Measurements from ENCODE around the gene MEIS2.

Gene MEIS2

DNA sequence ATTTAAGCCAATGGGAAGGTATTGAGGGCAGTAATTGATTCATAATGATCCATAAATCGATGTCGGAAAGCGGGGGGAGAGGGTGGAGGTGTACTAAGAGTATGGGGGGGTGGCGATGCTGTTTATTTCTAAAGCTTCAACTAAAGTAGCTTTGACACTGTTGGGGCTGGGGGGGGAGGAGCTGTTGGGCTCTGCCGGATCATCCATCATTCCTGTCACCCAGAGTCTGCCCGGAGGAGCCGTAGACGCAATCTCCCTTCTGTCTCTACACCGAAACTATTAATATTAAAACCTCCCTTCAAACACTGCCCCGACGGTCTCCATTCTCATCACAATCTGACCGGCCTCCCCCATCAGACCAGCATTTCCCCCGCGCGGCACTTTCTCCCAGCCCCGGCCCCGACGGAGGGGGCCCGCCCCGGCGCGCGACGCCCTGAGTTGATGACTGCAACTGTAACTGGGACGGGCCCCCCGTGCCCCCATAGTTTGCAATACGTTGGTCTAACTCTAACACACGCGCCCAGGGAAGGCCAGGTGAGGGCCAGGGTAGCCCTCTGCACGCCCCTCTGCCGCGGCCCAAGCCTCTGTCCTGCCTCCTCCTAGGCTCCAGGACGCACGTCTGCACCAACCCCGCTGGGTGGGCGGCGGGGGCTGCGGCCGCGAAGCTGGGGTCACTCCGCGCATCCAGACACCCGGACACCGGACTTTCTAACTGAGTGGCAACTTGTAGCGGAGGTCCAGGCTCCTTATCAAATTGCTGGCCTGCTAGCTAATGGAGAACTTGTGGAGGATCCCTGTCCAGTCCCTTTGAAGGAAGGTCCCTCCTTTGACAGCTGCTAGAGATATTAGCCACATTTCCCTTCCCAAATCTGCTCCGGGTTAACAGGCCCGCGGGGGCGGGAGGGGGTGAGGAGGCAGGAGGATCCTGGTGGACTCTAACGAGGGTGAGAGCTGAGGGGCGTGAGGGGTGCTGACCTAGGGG lies 212.0 kb downstream of the MEIS2 start:
- no peak for DNase-seq

DNA sequence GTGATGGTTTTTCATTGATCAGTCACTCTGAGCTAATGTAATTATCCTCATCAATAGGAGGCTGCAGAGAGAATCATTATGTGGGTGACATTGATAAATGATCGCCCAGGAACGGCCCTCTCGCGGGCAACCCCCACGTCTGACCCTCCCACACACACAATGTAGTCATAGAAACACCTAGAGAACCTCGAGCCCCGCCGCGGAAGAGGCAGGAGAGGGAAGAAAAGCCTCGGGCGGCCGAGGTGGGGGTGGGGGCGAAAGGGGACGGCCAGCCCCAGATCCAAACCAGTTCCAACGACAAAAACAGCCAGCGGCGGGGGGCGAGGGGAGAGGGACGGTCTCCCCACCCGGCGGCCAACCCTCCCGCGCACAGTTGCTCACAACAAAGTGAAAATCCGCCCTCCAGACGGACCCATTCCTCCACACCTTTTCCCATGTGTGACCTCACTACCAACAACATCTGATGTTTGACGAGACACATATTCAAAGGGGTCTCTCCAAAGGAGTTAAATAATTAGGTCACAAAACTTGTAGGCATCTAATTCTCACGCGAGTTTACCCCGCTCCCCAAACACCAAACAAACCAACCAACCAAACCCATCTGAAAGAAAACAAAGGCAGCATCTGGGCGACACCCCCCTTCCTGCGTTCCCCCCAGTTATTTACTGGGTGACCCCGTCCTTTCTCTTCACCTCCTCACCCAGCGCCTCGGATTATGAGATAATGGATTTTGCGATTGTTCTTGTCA lies 213.0 kb downstream of the MEIS2 start:
- no peak for DNase-seq

DNA sequence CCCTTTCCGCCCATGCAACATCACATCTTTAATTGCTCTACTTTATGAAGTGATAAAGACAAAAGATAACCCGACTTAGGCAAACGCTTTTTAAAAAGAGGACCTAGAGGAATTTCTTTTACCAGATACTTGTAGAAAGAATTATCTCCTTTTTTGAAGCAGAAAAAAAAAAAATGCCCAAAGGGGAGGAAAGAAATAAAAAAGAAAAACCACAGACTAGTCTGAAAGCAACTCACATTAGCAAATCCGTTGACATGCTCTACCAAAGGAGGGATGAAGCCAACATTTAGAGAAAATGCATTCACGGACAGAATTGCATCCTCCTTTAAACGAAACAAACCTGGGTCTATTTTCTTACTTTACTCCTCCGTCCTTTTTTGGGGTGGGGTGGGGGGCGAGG lies 213.6 kb downstream of the MEIS2 start:
- DNase-seq = no peak

DNA sequence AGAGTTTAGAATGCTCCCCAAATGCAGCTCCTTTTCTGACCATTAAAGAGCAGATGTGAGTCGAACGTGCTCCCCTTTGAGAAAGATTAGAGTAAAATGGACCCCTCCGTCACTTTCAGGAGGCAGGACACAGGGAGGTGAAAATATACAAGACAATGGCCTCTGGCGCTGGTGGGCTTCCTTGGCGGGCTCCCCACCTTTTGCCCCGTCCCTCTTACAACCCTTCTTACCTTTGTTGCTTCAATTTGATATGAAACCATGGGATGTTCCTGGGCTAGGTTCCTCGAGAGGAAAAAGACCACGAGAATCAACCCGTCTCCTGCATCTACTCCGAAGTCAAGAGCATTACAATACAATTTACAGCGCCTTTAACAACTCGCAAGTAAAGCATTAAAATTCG lies 214.2 kb downstream of the MEIS2 start:
- no peak for DNase-seq

DNA sequence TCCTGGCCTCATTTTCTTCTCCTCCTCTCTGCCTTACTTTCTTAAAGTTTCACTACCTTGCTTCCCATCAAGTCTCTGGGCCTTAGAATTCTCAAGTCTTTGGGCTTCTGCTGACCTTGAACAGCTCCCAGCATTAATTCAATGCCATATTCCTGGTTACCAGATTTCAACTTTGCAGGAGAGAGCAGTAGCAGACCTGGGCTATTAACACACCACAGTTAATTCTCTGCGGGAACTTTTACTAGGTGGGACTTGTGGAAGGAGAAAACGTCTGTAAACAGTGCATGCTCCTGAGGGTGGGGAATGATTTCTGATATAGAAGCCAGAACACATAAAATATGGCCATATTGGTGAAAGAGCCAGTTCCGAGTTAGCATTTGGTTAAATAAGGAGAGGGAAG lies 214.6 kb downstream of the MEIS2 start:
- DNase-seq = no peak

DNA sequence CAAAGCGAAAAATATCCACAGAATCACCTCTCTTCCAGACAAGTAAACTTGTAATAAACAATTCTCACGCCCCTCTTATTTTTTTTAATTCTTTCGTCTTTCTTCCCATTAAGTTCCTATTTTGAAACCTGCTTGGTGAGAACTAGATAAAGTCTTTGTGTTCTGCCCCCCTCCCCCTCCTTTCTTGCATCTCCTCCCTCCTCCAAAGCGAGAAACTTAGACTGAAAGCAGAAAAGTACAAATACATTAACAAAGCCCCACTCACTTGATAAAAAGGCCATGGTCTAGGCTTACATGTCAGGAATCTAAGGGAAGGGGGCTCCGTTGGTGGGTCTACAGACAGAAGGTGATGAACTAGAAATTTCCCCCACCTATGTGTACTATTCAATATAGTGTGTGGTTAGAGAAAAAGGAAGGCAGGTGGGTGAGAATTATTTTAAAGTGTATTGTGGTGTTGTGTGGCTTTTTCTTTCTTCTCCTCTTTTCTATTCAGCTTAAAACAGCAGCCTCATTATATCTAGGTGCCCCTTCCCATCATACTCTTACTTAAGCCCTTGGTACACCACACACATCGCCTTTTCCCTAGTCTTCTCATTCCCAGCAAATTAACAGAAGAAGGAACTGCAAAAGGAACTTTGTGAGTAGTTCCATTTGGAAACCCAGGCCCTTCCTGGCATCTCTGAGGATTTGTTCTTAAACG lies 215.3 kb downstream of the MEIS2 start:
- no peak for DNase-seq

DNA sequence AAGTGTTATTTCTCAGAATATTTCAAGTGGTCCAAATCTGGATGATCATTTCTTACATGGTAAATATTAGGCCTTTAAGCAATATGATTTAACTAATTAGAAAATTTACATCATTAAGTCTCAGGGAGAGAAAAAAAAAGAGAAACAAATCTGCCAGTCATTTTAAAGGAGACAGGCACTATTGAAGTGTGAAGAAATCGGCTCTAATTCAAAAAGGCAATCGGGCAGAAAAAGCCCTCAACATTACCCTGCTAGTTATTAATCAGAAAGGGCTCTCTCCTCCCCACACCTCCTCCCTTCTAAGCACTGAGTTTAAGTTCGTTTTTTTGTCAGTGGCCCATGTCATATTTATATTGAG lies 215.9 kb downstream of the MEIS2 start:
- DNase-seq = no peak

DNA sequence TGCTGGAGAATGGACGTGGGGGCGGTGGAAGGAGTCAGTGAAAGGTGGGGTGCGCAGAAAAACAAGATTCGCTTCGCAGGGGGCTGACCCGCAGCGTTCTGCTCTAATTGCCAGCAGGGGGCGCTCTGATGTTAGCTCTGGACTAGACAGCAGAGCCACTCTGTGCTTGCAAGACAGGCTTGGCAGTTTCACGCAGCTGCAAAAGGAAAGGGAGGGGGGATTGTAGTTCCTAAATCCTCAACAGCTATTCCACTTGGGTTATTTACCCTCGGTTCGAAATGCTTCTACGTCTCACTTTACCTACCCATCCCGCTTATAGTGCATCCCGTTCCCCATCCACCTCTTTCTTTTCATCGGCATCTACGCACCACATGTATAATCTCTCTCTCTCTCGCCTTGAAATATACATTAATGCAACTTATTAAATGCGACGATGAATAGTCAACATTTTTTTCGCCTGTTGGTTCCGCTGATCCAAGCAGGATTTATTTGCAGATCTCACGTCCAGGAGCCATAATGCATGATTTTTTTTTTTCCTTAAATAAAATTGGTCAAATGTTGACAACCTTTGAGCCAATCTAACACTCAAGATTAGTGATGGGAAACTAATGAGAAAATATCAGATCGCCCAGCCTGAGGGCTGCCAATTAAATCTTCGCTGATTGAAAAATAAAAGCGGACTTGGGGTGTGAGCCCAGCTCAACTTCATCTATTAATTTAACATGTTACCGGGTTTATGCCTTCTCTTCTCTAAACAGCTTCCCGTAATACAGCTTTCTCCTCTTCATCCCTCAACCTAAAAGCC lies 216.4 kb downstream of the MEIS2 start:
- peak; percentile 73 for DNase-seq

DNA sequence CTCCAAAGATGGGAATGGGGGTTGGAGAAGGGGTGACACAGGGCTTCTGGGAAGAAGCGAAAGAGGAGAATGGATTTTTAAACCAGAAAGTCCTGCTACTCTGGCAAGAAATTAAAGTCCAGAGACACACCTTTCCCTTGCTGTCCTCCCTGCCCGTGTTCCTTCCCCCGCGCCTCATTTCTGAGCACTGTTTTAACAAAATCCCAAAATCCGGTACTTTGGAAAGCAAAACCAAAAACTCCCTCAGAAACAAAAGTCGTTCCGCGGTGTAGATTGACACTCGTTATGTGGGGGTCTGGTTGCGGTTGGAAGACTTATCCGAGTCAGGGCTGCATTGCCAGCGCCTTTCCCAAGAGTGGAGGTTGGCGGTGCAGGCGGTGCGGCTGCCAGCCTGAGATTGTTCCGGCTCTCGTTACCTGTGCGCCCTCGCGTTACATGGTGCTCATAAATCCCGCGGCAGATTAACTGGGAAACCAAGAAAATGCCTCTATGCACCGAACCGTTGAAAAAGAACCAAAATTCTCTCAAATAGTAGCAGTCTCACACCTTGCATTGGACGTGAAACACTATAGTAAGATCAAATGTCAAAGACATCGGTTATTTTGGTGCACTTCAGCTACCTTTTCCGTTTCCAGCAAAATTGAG lies 217.7 kb downstream of the MEIS2 start:
- DNase-seq = no peak

DNA sequence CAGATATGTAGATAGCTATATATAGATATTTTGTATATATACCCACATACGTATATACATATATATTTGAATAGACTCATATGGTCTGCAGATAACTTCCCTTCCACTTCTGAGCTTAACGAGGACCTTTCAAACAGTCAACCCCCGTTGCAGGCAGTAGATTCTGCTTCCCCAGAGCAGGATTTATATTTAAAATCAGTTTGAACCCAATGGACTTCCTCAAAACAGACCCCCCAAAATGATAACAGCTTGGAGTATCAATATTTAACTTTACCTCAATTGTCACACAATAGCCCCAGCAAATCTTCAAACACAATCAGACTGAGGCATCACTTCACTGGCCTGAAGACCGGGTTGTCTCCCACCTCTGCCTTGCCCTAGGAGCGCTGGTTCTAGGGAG lies 218.3 kb downstream of the MEIS2 start:
- no peak for DNase-seq

DNA sequence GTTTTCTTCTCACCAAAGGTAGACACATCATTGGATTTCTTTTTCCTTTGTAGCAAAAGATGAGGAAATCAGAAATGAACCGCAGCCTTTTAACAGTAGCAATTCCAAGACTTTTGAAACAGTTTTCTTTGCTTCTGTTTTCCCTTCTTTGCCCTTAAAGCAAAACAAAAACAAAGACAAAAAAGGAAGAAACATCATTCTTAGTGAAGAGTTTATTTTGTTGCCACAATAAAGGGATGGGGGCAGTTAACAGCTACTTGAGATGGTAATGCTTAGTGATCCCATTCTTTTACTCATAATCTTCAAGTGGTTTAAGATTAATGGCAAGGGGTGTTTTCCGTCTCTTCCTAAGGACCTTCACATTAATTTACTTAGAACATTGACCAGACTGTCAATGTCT lies 218.8 kb downstream of the MEIS2 start:
- DNase-seq = no peak

DNA sequence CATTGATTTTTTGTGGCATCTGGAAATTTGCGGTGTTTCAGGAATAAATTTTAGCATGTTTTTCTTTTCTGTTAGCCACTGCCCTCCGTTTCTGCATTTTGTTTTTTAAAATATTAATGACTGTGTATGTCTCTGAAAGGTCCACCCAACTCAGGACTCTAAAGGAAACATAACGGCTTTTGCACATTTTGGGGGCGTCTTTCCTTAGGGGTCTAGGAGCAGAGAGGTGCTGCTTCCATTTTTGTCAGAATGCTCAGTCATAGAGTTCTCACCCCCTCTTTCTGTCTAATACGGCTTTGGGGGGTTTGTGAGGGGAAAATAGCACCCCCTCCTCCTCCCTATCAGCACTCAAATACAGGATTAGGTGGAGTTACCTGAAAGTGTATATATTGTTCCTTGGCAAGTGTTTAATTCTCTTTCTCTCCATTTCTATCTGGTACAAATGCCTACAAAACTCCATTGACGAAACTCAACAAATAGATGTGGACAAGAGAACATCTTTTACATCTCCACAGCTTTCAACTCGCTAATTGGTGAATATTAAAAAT lies 219.4 kb downstream of the MEIS2 start:
- no peak for DNase-seq

DNA sequence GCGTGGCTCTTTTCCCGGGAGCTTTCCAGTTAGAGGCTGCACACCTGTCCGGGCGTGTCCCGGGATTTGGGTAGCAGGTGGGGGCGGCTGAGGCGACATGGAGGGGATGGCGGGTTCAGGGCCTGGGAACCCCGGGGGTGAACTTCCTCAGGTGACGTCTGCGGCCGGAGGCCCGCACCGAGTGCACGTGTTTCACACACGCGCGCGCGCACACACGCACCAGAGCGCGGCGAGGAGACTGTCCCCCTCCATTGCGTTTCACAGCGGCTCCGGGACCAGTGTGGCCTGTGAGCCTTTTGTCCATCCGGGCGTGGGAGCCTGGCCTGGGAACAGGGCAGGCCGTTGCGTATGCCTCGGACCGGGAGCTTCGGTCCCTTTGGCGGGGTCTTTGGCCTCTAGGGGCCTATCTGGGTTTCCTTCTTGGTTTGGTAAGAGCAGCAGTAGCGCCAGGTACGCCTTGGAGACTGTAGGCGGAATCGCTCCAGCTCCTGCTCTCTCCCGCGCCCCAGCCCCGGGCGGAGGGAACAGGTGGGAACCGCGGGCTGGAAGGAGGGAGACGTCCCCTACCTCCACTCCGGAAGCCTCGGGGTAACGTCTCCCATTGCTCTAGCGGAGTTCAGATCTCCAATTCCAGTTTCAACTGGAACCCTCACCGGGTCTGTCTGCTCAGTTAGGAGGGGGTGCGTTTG lies 220.0 kb downstream of the MEIS2 start:
- no peak for DNase-seq

DNA sequence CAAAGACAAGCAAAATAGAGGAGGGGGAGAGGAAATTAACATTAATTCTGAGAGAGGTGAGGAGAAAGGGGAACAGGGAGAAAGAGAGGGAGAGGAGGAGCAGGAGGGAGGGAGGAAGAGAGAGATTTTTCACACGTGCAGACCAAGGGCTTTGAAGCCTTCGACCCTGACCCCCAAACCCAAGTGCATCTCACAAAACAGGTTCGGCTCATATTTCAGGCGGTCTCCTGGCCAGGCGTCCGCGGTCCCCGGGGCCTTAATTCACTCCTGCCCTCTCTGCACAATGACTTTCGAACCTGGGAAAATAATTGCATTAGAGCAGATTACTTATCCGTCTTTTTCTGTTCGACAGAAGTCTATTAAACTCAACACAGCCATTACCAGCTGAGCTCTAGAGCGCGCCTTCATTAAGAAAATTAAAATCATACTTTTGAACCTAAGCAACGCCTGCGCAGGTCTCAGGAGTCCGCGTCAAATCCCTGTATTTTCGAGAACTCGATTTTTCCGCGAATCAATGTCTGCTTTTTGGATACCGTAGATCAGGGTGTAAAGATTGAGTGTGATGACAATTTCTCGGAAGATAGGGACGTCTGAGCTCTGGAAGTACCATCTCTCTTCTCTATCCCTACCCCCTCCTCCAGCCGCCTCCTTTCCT lies 220.7 kb downstream of the MEIS2 start:
- DNase-seq = no peak

DNA sequence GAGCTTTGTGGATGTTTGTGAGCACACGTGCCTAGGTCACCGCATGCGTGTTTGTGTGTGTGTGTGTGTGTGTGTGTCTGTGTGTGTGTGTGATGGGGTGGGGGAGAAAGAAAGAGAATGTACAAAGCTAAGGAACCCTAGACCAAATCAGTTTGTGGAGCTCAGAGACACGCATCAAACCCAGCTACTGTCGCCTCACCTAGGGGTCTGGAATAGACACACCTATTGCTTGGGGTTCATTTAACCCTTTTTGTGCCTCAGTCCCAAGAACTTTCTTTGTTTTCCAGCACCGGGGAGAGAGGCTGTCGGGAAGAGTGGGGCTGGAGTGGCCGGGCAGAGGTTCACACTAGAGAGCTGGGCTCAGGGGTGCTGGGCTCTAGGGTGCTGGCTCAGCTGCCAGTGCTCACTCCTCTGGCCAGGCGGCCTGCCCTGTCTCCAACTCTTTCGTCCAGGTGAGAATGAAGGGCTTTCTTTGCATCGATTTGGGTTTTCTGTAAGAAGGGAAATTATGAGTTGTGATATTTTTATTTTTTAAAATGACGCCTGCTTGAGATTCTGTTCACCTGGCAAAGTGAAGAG lies 221.6 kb downstream of the MEIS2 start:
- DNase-seq = no peak

DNA sequence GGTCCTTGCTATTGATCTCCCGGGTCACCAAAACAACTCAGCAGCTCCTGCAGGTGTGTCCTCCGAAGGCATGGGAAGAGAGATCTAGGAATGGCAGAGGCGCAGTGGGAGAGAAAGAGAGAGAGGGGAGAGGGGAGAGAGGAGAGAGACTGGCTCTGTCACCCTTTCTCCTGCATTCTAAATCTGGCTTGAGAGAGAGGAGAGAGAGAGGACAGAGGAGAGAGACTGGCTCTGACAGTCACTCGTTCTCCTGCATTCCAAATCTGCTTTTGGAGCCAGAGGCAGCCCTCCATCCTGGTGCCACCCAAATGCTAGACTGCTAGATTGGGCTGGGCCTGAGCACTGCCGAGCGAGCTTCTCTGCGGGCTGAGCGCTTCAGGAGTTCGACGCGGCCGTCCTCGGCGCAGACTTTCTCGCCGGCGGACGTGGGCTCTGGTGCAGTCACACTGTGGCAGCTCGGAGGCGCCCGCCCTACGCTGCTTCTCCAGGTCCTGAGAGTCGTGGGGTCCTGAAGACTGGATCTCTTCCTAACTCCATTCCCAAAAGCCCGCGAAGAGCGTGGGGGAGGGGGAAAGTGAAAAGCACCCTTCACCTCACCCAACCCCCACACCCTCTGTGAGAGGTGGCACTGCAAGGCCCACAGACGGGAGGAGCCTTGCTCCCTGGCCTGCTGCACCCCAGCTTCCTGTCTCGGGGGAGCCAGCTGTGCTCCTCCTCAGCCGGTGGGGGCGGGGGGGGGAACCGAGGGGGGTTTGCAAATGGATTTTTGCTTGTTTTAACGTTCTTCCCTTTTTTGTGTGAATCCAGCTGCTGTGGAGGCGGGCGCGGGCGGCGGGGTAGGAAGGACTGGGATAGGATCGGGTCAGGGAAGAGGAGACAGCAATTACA lies 222.3 kb downstream of the MEIS2 start:
- DNase-seq = no peak

DNA sequence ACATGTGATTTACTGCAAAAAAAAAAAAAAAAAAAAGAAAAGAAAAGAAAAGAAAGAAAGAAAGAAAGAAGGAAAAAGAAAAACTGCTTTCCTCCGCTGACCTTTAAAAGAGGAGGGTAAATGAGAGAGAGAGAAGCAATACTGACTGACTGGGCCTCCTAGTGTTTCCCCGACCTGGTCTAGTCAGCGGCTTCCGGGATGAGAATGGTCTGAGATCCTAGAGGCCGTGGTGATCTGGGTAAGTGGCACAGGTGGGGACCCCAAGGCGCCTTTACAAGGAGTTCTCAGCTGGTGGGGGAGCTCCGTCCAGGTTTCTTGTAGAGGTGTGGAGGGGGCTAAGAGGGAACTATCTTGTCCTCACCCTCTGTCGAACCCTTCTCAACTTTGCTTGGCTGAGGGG lies 223.1 kb downstream of the MEIS2 start:
- no peak for DNase-seq

DNA sequence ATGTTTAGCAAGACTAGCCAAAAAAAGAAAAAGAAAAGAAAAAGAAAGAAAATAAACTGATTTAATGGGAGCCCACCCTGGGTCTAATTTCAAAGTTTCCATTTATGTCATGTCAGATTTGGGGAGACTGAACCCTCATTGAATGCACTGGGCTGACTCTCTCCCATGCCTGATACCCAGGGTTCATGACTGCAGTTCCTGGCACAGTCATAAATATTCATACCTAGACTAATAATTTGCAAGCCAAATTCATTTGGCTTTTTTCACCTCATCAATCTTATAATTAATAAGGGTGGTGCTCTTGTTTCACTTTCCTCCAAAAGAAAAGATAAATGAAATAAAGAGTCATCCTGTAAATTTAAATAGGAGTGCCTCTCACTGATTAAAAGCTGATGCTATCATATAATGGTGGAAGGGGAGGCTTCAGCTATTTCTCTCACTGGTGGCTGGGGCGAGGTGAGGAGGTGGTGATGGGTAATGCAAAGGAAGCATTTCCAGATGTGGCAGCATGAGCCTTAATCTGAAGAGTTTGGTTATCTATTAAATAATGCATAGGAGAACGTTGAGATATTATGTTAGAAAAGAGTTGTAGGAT lies 224.5 kb downstream of the MEIS2 start:
- no peak for DNase-seq

DNA sequence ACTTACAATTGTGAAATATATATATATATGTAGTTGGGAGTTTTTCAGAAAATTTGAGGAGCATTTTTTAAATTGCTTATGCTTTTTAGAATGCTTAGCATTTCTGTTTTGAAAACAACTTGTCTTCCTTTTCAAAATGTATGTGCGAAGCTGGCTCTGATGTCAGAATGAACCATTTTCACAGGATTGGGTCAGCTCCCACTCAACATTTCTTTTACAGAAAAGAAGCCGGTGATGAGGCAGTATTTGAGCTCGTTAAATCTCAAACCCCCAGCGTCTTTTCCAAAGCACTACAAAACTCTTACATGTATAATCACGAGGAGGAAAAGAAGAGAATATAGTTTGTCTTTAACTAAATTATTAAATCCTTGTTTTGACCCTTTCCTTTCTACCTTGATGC lies 225.4 kb downstream of the MEIS2 start:
- no peak for DNase-seq

Measured in NCI-H146 (cell line).